Regular cardiac myocyte (primary cell): ENCODE measurements around the gene CD300LG. TPM values are rescaled to one million over a fixed set of nuclear protein-coding genes. Genes with fewer than 3 reads are reported as not detected.

Experiments
- total RNA-seq: library from RNA; depleted of rRNA; stranded (reverse); fragments of >200 nt; gene quantifications from 2 replicates; pipeline ENCODE4 v1.2.3, GENCODE V29; 2014

Gene CD300LG, protein sequence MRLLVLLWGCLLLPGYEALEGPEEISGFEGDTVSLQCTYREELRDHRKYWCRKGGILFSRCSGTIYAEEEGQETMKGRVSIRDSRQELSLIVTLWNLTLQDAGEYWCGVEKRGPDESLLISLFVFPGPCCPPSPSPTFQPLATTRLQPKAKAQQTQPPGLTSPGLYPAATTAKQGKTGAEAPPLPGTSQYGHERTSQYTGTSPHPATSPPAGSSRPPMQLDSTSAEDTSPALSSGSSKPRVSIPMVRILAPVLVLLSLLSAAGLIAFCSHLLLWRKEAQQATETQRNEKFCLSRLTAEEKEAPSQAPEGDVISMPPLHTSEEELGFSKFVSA
- not detected in 2 replicates for total RNA-seq

DNA sequence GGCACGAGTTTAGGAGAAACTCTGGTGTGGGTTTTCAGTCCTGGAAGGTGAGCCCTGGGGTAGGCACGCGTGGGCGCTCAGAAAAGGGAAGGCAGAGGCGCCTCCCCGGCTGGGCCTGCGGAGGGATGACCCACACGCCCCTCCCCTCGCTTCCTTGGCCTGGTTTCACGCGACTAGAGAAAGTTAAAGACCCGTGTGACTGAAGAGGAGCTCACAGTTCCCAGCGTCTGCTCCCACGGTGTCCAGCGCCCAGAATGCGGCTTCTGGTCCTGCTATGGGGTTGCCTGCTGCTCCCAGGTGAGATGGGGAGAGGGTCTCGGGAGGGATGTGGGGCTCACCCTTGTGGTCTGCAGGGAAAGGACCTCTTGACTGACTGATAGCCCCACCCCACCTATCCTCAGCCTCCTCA lies at the start of gene CD300LG:
Gene CD300LG, plus strand, starts transcription at position 214 of the 409 bp plus-strand sequence. Its CDS starts 41 bp downstream, at position 255.

DNA sequence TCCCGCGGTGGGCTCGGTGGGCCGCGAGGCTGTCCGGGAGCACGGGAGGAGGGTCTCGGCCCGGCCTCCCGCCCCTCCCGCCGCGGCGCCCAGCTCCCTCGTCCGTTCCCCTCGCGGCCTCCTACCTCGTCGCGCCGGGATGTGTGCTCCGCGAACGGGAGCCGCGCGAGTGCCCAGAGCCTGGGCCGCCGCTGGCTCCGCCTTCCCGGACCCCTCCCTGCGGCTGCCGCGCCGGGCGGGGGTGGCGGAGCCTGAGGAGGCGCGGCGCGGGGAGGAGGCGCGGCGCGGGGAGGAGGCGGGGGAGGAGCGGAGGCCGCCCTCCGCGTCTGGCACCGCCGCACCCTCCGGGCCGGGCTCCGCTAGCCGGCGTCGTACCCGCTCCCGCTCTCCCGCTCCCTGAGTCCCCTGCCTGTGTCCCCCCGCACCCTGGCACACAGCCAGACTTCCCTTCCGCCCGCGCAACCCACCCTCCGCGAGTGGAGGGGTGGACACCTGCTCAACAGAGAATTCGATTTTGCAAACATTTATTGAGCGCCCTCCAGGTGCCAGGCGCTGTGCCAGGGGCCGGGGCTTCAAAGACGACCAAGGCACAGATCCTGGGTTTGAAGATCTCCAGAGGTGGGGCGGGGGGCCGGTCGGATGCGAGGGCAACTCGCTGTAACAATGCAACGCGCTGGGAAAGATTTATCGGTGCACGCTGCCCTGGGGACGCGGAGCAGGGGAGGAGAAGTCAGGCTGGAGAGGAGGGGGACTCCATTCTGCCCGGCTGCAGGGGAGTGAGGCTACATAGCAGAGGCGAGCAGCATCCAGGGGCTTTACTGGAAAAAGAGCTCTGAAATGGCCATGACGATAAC lies 13.8 kb upstream of the CD300LG start, which contains the start of gene MPP3:
Gene MPP3, minus strand, starts transcription at position 171 of the 854 bp plus-strand sequence. CDS start 1,240 bp downstream, outside the sequence.

DNA sequence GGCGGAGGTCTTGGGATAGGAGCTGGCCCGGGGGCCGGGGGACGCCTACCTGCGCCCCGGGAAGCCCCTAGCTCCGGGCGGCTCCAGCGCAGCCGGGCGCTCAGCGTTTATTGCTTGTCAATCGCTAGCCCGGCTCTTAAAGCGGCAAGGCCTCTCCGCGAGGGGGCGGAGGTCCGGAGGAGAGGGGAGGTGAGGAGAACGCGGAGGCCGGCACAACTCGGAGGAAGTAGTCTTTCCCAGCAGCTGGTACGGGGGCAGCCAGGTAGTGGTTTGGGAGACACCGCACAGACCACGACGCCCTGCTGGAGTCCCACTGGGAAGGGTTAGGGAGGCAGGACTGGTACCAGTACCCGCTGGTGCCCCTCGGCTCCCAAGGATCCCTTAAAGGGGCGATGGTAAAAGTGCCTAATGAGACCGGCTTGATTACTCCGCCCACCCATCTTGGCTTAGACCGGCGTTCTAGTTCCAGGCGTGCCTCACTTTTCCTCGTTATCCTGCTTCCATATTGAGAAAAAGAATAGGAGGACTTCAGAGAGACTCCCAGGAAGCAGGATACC lies 60.5 kb downstream of the CD300LG start, which contains the start of gene MPP2:
Gene MPP2, minus strand, starts transcription at position 112 of the 557 bp plus-strand sequence. CDS start 3,076 bp downstream, outside the sequence.

Other genes starting within 250 kb of the CD300LG start
- gene MEOX1, start 185.3 kb upstream of the CD300LG start, total RNA-seq = 2.8 TPM in 1 of 2 replicates, not detected in the other
- gene SOST, start 88.4 kb upstream of the CD300LG start, total RNA-seq = 10.9 and 20.0 TPM in 2 replicates
- 52.0 and 73.6 TPM in 2 replicates for gene DUSP3, start 68.2 kb upstream of the CD300LG start, total RNA-seq
- under 0.01 TPM in 2 replicates for gene CFAP97D1, start 66.7 kb upstream of the CD300LG start, total RNA-seq
- 9.2 and 11.6 TPM in 2 replicates for gene MPP3, start 14.0 kb upstream of the CD300LG start, total RNA-seq
- 2.9 and 4.5 TPM in 2 replicates for gene MPP2, start 60.4 kb downstream of the CD300LG start, total RNA-seq
- not detected in 2 replicates for gene PPY, start 95.3 kb downstream of the CD300LG start, total RNA-seq
- gene PYY, start 106.8 kb downstream of the CD300LG start, total RNA-seq = not detected in 2 replicates
- 0.96 and 2.5 TPM in 2 replicates for gene NAGS, start 157.4 kb downstream of the CD300LG start, total RNA-seq
- gene TMEM101, start 167.8 kb downstream of the CD300LG start, total RNA-seq = 69.4 and 95.0 TPM in 2 replicates
- 36.9 and 50.4 TPM in 2 replicates for gene LSM12, start 219.5 kb downstream of the CD300LG start, total RNA-seq
- gene G6PC3, start 223.6 kb downstream of the CD300LG start, total RNA-seq = 12.7 and 17.4 TPM in 2 replicates